HT1080 (cell line): Measurements from ENCODE around the gene MCUR1. TPM values are rescaled to one million over a fixed set of nuclear protein-coding genes. Genes with fewer than 3 reads are reported as not detected.
A peak's percentile ranks its signal among the peaks of the same experiment; 100 is the strongest.
"Not testable (repeated sequence)": the region's sequence is repeated elsewhere in the genome, so short reads cannot be mapped to it uniquely, and the experiment has no call there.

Source experiments
- DNase-seq: peaks from one replicate; pipeline ENCODE4 v3.0.0-alpha.2; 2015; ENCODE audit warnings: low read depth
- polyA plus RNA-seq, 2 experiments: library from polyadenylated mRNA; depleted of rRNA; stranded (reverse); fragments of >200 nt; gene quantifications; 2 replicates each; pipeline ENCODE4 v1.2.3, GENCODE V29; 2015
- total RNA-seq: library from RNA; depleted of rRNA; stranded (reverse); fragments of >200 nt; shearing (Covaris generic); gene quantifications from 2 replicates; pipeline ENCODE4 v1.2.3, GENCODE V29; 2014; rRNA removed

Gene MCUR1
- total RNA-seq, result 21.1 and 28.3 TPM in 2 replicates
- polyA plus RNA-seq (2015; cell fraction: cytosol; rRNA removed), result 16.3 and 19.3 TPM in 2 replicates
- 5.0 and 6.8 TPM in 2 replicates for polyA plus RNA-seq (2015; cell fraction: nucleus; rRNA removed)

- DNase-seq, result peak; percentile 80
Observed at GRCh38 chr6:13814176-13814937, at the start of gene MCUR1. TSS of gene MCUR1 (minus strand) at chr6:13814557. CDS start at chr6:13814429, 128 bp downstream.

DNA sequence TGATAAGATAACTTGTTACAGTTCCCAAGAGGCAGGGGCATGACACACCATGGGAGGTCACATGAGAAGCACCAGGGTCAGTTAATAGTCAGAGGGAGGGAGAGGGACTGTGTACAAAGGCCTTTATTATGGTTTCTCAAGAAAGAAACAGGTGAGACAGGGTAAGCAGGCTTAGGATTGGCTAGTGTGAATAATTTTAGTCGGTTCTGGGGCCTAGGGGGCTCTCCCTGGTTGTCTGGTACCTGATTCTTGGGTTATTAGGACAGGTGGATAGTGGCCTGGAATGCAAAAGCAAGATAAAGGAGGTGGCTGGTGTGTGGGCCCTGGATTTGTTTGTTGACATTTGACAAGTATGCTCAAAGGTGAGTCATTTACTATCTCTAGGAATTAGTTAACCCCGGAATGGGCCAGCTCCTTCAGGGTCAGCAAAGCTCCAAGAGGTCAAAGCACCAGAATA lies 49.4 kb upstream of the MCUR1 start:
- no peak for DNase-seq

DNA sequence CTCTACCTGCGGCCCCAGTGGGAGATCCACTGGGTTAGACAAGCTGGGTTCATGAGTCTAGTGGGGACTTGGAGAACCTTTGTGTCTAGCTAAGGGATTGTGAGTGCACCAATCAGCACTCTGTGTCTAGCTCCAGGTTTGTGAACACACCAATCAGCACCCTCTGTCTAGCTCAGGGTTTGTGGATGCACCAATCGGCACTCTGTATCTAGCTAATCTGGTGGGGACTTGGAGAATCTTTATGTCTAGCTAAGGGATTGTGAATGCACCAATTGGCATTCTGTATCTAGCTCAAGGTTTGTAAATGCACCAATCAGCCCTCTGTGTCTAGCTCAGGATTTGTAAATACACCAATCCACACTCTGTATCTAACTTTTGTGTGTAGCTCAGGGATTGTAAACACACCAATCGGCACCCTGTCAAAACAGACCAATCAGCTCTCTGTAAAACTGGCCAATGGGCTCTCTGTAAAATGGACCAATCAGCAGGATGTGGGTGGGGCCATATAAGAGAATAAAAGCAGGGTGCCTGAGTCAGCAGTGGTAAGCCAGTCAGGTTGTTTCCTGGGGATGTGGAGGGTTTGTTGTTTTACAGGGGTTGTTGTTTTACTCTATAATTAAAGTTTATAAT lies 46.3 kb upstream of the MCUR1 start:
- peak; percentile 24 for DNase-seq

DNA sequence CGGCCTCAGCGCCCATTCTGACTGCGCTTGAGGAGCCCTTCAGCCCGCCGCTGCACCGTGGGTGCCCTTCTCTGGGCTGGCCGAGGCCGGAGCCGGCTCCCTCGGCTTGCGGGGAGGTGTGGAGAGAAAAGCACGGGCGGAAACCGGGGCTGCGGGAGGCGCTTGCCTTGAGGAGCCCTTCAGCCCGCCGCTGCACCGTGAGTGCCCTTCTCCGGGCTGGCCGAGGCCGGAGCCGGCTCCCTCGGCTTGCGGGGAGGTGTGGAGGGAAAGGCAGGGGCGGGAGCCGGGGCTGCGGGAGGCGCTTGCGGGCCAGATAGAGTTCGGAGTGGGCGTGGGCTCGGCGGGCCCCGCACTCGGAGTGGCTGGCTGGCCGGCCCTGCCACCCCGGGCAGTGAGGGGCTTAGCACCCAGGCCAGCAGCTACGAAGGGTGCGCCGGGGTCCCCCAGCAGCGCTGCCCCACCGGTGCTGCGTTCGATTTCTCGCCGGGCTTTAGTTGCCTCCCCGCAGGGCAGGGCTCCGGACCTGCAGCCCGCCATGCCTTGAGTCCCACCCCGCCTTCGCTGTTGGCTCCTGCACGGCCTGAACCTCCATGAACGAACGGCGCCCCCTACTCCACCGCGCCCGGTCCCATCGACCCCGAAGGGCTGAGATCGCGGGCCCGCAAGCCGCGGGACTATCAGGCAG lies 45.7 kb upstream of the MCUR1 start:
- DNase-seq, result no peak

GRCh38 chr6:13854716-13855250 lies 40.4 kb upstream of the MCUR1 start:
- no peak for DNase-seq

DNA sequence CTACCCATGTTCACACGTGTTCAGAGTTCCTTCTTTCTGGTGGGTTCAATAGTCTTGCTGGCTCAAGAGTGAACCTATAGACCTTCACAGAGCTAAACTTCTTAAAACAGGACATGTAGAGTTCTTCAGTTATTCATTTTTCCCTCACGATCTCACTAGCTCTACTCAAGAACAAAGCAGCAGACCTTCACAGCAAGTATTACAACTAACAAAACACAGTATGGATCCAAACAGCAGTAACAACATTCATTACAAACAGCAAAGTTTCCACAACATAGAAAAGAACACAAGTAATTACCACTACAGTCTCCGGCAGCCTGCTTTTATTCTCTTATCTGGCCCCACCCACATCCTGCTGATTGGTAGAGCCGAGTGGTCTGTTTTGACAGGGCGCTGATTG lies 39.5 kb upstream of the MCUR1 start:
- peak; percentile 13 for DNase-seq

DNA sequence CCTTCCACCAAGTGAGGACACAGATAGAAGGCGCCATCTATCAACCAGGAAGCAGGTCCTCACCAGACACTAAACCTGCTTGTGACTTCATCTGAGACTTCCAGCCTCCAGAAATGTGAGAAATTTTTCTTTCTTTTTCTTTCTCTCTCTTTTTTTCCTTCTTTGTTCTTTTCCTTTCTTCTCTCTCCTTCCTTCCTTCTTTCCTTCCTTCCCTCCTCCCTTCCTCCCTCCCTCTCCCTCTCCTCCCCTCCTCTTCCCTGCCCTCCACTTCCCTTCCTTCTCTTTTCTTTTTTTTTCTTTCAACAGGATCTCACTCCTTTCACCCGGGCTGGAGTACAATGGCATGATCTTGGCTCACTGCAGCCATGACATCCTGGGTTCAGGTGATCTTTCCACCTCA lies 37.4 kb upstream of the MCUR1 start:
- no peak for DNase-seq

GRCh38 chr6:13851330-13851729 lies 37.0 kb upstream of the MCUR1 start:
- no peak for DNase-seq

GRCh38 chr6:13850690-13851089 lies 36.3 kb upstream of the MCUR1 start:
- DNase-seq, result not testable (repeated sequence)

DNA sequence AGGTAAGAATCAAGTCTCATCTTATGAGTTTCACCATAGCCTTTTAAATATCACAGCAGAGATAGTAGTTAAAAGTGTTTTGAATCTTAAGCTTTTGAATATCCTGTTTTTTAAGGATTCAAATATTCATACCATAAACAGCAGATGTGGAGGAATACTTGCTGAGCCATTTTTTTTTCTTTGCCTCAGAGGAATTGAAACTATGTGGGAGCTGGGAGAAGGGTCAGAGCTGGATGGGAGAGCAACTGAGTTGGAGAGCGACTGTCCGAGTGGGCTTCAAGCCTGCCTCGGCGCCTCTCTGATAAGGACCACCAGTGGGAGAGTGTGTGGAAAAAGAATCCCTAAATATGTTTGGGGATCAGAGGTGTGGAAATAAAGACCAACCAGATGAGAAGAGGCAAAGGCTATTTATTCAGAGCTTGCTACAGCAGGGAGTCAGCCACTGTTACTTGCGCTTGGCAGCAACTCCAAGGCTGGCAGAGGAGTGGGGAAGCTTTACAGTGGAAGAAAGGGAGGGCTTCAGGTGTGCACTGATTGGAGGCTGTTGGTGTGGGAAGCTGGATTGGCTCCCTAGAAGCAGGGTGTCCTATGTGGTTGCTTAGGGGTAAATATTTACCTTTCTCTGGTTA lies 34.3 kb upstream of the MCUR1 start:
- DNase-seq, result no peak

DNA sequence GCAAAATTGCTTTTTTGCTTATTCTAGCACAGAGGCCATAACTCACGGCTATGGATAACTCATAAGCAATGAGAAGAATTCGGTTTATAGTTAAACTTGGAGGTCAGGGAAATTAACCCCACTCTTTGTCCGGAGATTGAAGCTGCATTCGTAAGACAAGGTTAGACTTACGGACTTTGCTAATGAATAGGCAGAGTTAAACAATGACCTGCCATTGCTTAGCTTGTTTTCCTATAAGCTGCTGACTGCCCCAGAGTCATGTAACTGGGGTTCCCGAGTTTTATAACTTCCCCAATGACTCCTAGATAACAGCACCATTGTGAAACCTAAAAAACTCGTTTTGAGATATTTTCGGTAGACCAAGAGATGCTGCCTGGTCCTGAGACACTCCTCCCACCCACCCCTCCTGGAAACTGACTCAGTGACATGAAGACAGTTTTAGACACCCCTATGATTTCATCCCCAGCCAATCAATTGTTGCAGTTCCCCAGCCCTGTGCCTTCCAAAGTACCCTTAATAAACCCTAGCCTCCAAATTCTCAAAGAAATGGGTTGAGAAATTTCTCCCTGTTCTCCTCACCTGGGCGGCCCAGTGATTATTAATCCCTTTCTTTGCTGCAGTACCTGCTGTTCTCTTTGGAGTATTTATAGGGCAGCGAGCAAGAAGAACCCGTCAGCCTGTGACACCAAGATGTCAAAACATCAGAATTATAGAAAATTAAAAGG lies 33.1 kb upstream of the MCUR1 start:
- DNase-seq, result no peak

GRCh38 chr6:13846841-13847240 lies 32.5 kb upstream of the MCUR1 start:
- peak; percentile 16 for DNase-seq

DNA sequence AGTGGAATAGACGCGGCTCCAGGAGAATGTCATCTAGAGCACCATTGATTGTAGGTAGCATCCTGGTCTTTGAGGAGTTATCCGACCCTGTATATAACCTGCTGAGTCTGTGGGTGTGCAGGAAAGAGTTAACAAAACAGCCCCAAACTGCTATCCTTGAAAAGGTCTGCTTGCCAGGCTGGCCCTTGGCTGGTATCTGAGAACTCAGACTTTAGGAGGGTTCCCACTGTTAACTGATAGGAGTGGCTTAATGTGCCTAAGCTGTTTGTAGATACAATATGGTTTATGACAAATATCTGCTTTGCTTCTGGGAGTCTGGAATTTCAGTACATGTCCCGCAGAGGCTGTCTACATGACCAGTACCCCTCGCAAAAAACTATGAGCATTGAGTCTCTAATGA lies 27.6 kb upstream of the MCUR1 start:
- DNase-seq, result no peak

GRCh38 chr6:13838616-13839015 lies 24.3 kb upstream of the MCUR1 start:
- no peak for DNase-seq

DNA sequence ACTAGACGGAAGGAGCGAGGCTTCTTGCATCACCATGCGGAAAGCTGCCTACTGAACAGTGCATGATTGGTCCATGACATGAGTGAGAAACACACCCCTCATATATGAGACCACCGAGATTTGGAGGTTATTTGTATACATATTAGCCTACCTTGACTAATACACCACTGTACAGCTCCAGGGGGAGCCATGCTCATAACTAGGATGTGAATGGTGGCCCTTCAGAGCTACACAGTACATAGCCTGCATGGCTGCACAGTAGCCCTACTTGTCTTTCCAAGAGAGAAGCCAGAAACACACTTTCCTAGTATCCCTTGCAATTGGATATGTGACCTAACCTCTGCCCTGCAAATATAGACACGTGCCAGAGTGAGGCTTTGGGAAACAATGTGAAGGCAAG lies 21.8 kb upstream of the MCUR1 start:
- DNase-seq, result no peak

DNA sequence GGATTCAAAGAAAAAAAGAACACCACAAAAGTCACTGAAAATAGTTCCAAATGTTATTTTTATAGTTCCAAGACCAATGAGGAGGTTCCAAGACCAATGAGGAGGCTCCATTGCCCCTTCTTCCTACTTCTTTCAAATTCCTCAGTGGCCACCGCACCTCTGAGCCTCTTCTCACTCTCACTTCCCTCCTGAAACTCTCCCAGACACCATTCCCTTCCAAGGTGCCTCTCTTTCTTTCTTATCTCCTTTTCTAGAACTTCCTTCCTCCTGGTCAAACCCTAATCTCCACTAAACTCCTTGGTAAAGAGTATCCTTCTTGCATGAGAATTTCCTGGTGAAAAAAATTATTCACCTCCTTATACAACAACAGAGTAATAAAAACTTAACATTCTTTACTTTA lies 20.4 kb upstream of the MCUR1 start:
- no peak for DNase-seq

- DNase-seq, result not testable (repeated sequence)
Observed at GRCh38 chr6:13834018-13834417, 19.7 kb upstream of the MCUR1 start.

GRCh38 chr6:13832778-13833177 lies 18.4 kb upstream of the MCUR1 start:
- DNase-seq, result no peak

GRCh38 chr6:13831615-13832014 lies 17.3 kb upstream of the MCUR1 start:
- DNase-seq, result no peak

- DNase-seq, result no peak
Observed at GRCh38 chr6:13830803-13831202, 16.4 kb upstream of the MCUR1 start.

- not testable (repeated sequence) for DNase-seq
Observed at GRCh38 chr6:13829419-13829818, 15.1 kb upstream of the MCUR1 start.
